Neural progenitor cell (in vitro differentiated cells): ENCODE measurements around the gene PTP4A2. TPM values are rescaled to one million over a fixed set of nuclear protein-coding genes. Genes with fewer than 3 reads are reported as not detected.

Source experiments
- DNase-seq: peaks from one replicate; pipeline ENCODE4 v3.0.0-alpha.2; 2016; ENCODE audit warnings: low spot score
- H2AFZ ChIP-seq: fragments of 200-600 bp; sonication (generic); replicated peaks from 2 replicates; pipeline ENCODE4 v1.6.1; 2016; ENCODE audit warnings: antibody characterized with exemption
- H3F3A ChIP-seq: fragments of 200-600 bp; sonication (generic); 2 replicates; pipeline ENCODE4 v1.6.1; 2016; ENCODE audit warnings: antibody characterized with exemption, low read depth
- H3K27ac ChIP-seq: fragments of 200-600 bp; sonication (generic); 2 replicates; pipeline ENCODE4 v1.5.1; 2016; ENCODE audit warnings: mild to moderate bottlenecking
- H3K27me3 ChIP-seq: fragments of 200-600 bp; sonication (generic); 2 replicates; pipeline ENCODE4 v1.6.1; 2016; ENCODE audit warnings: mild to moderate bottlenecking, moderate library complexity
- H3K36me3 ChIP-seq: fragments of 200-600 bp; sonication (generic); 2 replicates; pipeline ENCODE4 v1.5.1; 2016
- H3K4me1 ChIP-seq: fragments of 200-600 bp; sonication (generic); 2 replicates; pipeline ENCODE4 v1.6.1; 2016; ENCODE audit warnings: mixed run types
- H3K4me2 ChIP-seq: fragments of 200-600 bp; sonication (generic); 2 replicates; pipeline ENCODE4 v1.6.1; 2016
- H3K4me3 ChIP-seq: fragments of 200-600 bp; sonication (generic); 2 replicates; pipeline ENCODE4 v1.5.1; 2016
- H3K79me2 ChIP-seq: fragments of 200-600 bp; sonication (generic); 2 replicates; pipeline ENCODE4 v1.6.1; 2016; ENCODE audit warnings: low read depth
- H3K9ac ChIP-seq: fragments of 200-600 bp; sonication (generic); 2 replicates; pipeline ENCODE4 v1.6.1; 2016
- H3K9me3 ChIP-seq: fragments of 200-600 bp; sonication (generic); 2 replicates; pipeline ENCODE4 v1.5.1; 2016; ENCODE audit warnings: low read depth
- H4K20me1 ChIP-seq: fragments of 200-600 bp; sonication (generic); 2 replicates; pipeline ENCODE4 v1.6.1; 2016; ENCODE audit warnings: low read depth
- H3K27ac Mint-ChIP-seq: 3 replicates; pipeline ENCODE4 v1.8.0; 2021; ENCODE audit warnings: mixed read lengths
- H3K27me3 Mint-ChIP-seq: 2 replicates; pipeline ENCODE4 v1.8.0; 2022; ENCODE audit warnings: low read depth, mild to moderate bottlenecking, inconsistent platforms, moderate library complexity, mixed read lengths; ENCODE audit not compliant: insufficient read depth
- H3K36me3 Mint-ChIP-seq: 3 replicates; pipeline ENCODE4 v1.8.0; 2021; ENCODE audit warnings: mixed read lengths
- H3K4me1 Mint-ChIP-seq: 3 replicates; pipeline ENCODE4 v1.8.0; 2021; ENCODE audit warnings: mixed read lengths
- H3K4me3 Mint-ChIP-seq: 3 replicates; pipeline ENCODE4 v1.8.0; 2021; ENCODE audit warnings: mild to moderate bottlenecking, moderate library complexity, mixed read lengths
- H3K9me3 Mint-ChIP-seq: 3 replicates; pipeline ENCODE4 v1.8.0; 2020; ENCODE audit warnings: mixed read lengths
- EZH2 ChIP-seq: fragments of 200-600 bp; sonication (generic); IDR thresholded peaks from 2 replicates; pipeline ENCODE4 v1.6.1; 2017; ENCODE audit warnings: antibody characterized with exemption, mild to moderate bottlenecking, moderate library complexity
- EZH2phosphoT487 ChIP-seq: fragments of 200-600 bp; sonication (generic); IDR thresholded peaks from 2 replicates; pipeline ENCODE4 v1.6.1; 2017; ENCODE audit warnings: antibody characterized with exemption
- total RNA-seq: library from RNA; depleted of rRNA; stranded (reverse); fragments of >200 nt; gene quantifications from 2 replicates; pipeline ENCODE4 v1.2.3, GENCODE V29; 2015; ENCODE audit warnings: low replicate concordance
- TF ChIP-seq, protein P1 (sequence below): fragments of 200-600 bp; sonication (generic); IDR thresholded peaks from 2 replicates; pipeline ENCODE4 v1.5.1; 2017; ENCODE audit warnings: antibody characterized with exemption, mild to moderate bottlenecking

Gene PTP4A2
- total RNA-seq, 1 donor from 2014 or later = 540 TPM

DNA sequence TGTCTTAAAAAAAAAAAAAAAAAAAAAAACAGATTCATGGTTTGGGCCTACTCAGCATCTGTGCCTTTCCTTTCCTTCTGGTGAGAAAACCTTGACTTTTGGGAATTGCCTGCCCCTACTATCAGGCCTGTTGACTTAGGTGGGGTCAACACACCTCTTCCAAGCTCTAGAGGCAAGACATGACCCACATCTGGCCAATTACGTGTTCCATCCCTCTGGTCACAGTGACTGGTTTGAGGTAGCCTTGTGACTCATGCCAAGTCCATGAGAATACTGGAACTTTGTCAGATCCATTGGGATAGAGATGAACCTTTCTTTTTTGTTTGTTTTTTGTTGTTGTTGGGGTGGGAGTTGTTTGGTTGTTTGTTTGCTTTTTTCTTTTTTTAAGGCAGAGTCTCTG, 38.2 kb upstream of the PTP4A2 start:
- Histone ChIP-seq H2AFZ (no peak overlapping the region), H4K20me1 (no peaks in the 10 kb centered on the region), H3K79me2 (no peaks in the 10 kb centered on the region), H3K36me3 (no peaks in the 10 kb centered on the region), H3K27me3 (no peaks in the 10 kb centered on the region), H3K4me3 (no peak overlapping the region), H3K4me2 (no peak overlapping the region), H3K27ac (no peak overlapping the region), H3K9me3 (no peaks in the 10 kb centered on the region), H3F3A (peaks cover 7% of the 10 kb centered on the region), H3K4me1 (no peaks in the 10 kb centered on the region), H3K9ac (no peak overlapping the region)
- no peak for DNase-seq
- H3K9me3 Mint-ChIP-seq = no peaks in the 10 kb centered on the region
- H3K4me3 Mint-ChIP-seq = no peak overlapping the region
- peaks cover 5% of the 10 kb centered on the region for H3K27me3 Mint-ChIP-seq
- H3K27ac Mint-ChIP-seq = no peak overlapping the region
- TF ChIP-seq EZH2phosphoT487 (no peak), EZH2 (no peak)
- TF ChIP-seq, protein P1, sequence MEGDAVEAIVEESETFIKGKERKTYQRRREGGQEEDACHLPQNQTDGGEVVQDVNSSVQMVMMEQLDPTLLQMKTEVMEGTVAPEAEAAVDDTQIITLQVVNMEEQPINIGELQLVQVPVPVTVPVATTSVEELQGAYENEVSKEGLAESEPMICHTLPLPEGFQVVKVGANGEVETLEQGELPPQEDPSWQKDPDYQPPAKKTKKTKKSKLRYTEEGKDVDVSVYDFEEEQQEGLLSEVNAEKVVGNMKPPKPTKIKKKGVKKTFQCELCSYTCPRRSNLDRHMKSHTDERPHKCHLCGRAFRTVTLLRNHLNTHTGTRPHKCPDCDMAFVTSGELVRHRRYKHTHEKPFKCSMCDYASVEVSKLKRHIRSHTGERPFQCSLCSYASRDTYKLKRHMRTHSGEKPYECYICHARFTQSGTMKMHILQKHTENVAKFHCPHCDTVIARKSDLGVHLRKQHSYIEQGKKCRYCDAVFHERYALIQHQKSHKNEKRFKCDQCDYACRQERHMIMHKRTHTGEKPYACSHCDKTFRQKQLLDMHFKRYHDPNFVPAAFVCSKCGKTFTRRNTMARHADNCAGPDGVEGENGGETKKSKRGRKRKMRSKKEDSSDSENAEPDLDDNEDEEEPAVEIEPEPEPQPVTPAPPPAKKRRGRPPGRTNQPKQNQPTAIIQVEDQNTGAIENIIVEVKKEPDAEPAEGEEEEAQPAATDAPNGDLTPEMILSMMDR = no peak
- H3K36me3 Mint-ChIP-seq = no peaks in the 10 kb centered on the region
- H3K4me1 Mint-ChIP-seq = peaks cover 18% of the 10 kb centered on the region

DNA sequence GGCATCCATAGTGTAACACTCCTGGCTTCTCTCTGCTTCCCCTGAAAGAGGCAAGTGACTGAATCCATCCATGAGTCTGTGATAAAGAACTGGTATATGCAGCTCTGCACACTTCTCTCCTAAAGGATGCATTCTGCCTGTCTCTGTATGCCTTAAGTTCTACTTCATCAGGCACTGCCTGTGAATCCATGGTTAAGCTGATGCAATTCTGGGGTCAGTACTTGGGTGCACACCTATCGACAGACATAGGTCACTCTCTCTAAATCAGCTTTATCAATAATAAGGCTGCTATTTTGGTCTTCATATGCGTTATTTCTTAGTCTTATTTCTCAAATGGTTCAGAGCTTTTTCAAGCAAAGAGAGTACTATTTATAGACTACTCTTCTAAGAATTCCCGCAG, 32.7 kb upstream of the PTP4A2 start:
- Mint-ChIP-seq H3K9me3 (no peaks in the 10 kb centered on the region), H3K4me3 (no peak overlapping the region), H3K27ac (no peak overlapping the region), H3K4me1 (peaks cover 9% of the 10 kb centered on the region), H3K36me3 (no peaks in the 10 kb centered on the region), H3K27me3 (peaks cover 10% of the 10 kb centered on the region)
- no peaks in the 10 kb centered on the region for H3K36me3 ChIP-seq
- no peaks in the 10 kb centered on the region for H4K20me1 ChIP-seq
- no peaks in the 10 kb centered on the region for H3K4me1 ChIP-seq
- no peak overlapping the region for H3K9ac ChIP-seq
- no peak overlapping the region for H3K27ac ChIP-seq
- no peak for DNase-seq
- H3K4me2 ChIP-seq = no peak overlapping the region
- H3K4me3 ChIP-seq = no peak overlapping the region
- H2AFZ ChIP-seq = no peak overlapping the region
- no peaks in the 10 kb centered on the region for H3K79me2 ChIP-seq
- no peak for TF ChIP-seq EZH2
- TF ChIP-seq EZH2phosphoT487 = no peak
- TF ChIP-seq, protein P1 = no peak
- H3K27me3 ChIP-seq = no peaks in the 10 kb centered on the region
- H3F3A ChIP-seq = no peaks in the 10 kb centered on the region
- H3K9me3 ChIP-seq = no peaks in the 10 kb centered on the region

DNA sequence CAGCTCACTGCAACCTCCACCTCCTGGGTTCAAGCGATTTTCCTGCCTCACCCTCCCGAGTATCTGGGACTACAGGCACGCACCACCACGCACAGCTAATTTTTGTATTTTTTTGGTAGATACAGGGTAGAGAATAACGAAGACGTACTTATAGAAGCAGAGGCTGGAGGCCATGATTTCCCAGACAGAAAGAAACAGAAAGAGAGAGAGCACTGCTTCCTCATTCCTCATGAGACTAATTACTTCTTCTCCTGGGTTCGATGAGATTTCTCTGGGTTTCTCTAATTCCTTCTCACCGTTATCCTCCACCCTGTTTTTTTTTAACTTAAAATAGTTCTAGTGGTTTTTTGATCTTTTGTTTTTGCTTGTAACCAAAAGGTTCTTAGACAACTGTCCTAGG, 23.4 kb upstream of the PTP4A2 start:
- no peak overlapping the region for H2AFZ ChIP-seq

More for the DNA sequence above, 23.4 kb upstream of the PTP4A2 start:
- Histone ChIP-seq H3K36me3 (no peaks in the 10 kb centered on the region), H3K9ac (no peak overlapping the region), H3K79me2 (no peaks in the 10 kb centered on the region), H3K9me3 (no peaks in the 10 kb centered on the region), H3F3A (no peaks in the 10 kb centered on the region), H4K20me1 (no peaks in the 10 kb centered on the region), H3K27me3 (no peaks in the 10 kb centered on the region), H3K4me3 (no peak overlapping the region), H3K27ac (no peak overlapping the region), H3K4me2 (no peak overlapping the region), H3K4me1 (no peaks in the 10 kb centered on the region)
- H3K27ac Mint-ChIP-seq = no peak overlapping the region
- H3K4me1 Mint-ChIP-seq = peaks cover 9% of the 10 kb centered on the region
- H3K36me3 Mint-ChIP-seq = no peaks in the 10 kb centered on the region
- DNase-seq = no peak
- H3K27me3 Mint-ChIP-seq = peaks cover 10% of the 10 kb centered on the region
- H3K4me3 Mint-ChIP-seq = no peak overlapping the region
- TF ChIP-seq, protein P1 = no peak
- TF ChIP-seq EZH2 (no peak), EZH2phosphoT487 (no peak)
- H3K9me3 Mint-ChIP-seq = no peaks in the 10 kb centered on the region
